ENCODE results near the gene TMA7B.

TMA7B gene

DNA sequence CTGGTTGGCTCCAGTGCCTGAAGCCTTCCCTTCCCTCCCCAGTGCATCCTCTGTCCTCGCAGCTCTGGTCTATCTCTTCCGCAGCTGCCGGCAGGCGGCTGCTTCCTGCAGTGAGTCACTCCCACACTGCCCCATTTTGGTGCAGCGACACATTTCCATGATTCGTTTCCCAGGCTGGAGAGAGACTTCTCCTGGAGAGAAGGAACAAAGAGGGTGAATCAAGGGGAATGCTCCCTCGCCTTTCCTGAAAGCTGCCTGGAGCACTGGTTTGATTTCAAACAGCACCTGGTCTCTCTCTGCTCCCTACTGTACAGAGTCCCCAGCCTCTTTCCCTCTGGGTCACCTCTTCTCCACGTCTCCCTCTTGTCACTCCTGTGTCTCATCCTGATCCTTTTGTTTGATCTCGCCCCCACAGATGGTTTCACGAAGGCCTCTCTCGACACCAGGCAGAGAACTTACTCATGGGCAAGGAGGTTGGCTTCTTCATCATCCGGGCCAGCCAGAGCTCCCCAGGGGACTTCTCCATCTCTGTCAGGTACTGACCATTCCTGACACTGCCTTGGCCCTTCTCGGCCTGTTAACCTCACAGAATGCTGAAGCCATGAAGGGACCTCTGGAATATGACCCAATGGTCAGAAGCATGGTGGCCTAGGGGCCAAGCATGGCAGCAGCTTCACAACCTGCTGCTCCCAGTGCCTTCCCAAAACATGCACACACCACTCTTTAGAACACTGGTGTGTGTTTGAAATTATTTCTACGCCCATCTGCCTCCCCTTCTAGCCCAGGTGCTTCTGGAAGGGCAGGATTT is at the start of gene TMA7B:
Gene TMA7B (plus strand): TSS at position 758 of the 808 bp plus-strand sequence. CDS start 3,978 bp downstream, outside the sequence.
- no peak for DNase-seq

DNA sequence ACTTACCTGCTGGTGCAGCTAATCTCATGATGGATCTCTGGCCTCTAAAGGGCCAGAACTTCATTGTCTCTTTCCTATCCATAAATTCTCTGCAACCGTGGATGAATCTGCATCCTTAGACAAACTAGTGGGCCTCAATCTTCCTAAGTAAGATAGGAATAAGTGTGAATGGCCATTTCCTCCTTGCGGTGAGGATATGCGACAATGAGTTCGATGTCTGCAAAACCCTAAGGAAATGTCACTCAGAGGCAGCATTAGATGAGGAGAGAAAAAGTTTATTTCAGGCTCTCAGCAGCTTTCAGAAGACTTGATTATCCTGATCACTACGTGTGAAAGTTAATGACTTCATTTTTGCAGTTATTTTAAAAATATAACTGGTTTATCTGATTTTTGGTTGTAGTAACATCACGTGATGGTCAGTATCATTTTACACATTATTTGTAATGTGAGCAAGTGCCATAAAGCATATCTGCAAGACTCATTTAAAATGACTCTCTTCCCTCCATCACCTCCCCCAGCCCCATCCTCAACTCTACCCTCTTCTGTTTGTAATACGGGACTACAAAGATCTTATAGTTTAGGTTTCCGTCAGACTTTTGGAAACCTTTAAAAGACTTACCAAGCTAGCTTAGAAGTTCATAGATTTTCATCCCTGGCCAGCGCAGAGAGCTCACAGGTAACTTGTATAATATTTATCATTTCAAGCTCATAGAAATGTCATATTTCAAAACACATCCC is 49.2 kb upstream of the TMA7B start:
- DNase-seq: no peak

DNA sequence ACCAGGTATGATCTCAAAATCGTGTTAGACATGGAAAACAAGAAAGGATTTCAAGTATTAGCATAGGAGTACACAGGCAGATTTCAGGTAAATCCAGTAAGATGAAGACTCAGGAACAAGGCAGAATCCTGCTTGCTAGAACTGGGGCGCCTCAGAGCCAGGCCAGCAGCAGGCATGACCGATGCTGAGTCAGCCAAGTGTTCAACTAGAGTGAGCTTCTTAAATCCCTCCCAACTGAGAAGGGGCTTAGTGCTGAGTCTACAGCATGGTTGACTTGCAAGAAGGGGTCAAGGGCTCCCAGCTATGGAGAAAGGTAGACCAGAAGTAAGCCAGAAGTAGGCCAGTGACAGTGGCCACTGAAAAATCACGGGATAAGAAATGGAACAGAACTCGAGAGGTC is 46.9 kb upstream of the TMA7B start:
- no peak for DNase-seq

DNA sequence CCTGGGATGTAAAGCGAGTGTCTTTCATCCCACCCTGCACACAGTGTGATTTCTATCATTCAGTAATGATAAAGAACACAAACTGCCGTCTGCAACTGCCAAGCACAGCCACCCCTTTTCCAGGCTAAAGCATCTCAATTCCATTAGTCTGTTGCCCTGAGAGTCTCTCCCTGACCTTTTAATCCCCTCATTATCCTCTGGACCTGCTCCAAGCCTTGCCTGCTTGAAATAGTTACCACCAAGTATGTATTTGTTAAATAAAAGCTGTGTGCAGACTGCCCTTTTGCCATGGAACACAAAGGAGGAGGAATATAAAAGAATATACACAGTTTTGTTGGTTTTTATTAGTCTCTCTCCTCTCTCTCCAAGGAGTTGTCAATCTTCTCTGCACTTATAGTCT is 46.3 kb upstream of the TMA7B start:
- DNase-seq: no peak

DNA sequence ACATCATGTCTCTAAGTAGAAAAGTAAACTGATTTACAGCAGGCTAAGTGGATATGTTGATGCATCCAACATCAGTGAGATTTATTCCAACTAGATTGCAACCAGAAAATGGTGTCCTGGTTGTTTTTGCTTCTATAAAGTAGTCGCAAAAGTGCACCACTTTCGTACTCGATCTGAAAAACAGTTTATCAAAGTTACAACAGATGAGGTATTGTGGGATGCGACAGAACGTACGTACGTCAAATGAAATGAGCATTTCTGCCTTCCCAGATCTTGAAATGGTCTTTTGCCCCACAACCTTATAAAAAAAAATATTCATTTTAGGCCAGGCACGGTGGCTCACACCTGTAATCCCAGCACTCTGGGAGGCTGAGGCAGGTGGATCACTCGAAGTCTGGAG is 45.6 kb upstream of the TMA7B start:
- no peak for DNase-seq

DNA sequence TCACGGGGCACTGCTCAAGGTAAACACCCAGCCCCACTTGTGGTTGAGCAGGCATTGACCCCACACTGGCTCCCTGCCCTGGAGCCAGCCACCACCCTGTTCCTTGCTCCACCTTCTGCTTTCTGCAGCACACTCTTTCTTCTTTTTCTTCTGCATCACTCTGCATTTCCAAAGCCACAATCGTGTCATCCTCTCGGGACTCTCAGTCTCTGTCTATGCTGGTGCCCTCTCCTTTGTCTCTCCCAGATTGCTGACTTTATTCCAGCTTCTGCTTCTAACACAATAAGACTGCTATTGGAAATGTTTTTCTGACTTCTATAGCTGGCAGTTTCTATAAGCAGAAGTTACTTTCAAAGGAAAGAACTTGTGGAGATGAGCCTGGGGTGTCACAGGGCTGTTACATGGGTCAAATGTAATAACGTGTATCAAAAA is 44.9 kb upstream of the TMA7B start:
- no peak for DNase-seq

DNA sequence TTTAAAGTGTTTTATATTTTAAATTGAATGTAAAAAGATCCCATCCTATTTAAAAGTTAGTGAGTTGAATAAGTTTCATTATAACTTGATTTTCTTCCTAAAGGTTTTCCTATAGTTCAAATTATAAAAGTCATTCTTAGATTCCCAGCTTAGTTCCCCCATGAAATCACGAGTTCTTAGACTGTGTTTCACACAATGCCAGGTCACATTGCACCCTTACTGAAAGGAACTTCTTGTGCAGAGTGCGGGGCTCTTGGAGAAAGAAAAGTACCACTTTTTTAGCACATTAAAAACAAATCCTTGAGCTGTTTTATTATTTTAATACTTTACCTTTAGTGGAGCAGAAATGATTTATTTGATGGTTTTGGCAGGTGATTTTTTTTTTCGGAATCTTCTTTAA is 43.7 kb upstream of the TMA7B start:
- DNase-seq: no peak

DNA sequence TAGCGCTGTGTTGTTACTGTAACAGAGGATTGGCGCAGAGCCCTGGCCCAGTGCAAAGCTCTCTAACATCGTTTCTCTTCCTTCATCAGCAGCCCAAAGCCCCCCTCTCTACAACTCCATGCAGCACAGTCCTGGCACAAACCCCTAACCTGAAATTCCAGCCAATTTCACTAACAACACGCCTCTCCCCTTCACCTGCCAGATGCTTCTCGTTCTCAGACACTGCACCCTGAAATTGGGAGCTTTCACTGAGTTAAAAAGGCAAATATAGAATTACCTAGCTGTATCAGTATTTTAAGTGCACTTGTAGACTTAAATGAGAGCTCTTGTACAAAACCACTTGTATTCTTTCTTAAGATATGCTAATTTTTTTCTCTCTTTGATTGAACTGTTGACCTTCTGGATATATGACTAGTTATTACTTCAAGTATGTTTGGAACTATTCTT is 43.0 kb upstream of the TMA7B start:
- no peak for DNase-seq

DNA sequence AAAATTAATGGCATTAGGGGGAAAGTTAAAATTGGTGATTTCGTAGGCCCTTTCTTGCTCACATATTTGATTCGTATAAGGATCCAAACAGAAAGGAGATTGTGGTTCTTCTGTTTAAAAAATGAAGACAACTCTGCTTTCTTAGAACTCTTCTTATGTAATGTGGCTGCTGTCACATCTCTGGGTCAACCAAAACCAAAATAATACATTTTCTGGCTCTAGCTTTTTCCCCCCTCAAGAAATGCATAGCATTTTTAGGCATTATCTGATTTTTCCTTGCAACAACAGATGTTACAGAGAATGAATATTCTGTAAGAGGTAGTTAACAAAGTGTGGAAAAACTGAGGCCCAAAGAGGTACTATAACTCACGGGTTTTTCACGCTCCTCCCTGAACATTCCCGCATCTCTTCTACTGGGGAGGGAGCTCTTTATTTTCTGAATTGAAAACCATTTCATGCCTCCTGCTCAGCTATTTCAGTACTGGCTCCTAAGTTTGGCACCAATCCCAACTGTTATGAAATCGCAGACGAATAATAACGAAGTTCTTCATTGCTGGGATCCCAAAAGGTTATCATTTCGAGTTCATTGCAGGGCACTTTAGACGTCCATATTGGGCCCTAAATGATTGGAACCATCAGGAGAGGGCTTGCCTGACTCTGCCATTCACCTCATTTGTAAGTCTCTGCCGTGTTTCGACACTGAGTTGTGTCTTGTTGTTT is 42.3 kb upstream of the TMA7B start:
- no peak for DNase-seq

DNA sequence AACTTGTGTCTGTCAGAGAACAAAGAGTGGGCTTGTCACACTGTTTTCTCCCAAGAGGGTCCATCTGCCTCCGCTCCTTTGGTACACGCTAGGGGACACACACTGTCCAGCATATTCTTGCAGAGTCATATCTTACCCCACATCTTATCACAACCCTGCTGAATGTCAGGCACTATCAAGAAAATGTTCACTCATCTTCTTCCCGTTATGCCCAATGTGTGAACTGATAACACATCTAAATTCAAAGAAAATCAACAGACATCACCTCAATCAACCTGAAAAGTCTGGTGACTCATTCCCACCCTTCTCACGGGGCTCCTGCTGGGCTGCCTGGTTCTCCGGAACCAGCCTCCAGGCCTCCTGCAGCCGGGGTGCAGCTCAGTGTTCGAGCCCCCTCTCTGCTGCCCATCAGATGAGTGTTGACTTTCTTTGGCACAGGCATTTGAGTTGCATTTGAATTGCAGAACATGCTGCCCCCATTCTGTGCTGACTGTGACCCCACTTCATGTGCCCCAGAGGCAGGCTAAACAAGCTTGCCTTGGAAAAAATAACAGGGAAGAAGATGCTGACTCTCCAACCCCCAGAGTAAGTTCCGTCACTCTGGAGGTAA is 40.0 kb upstream of the TMA7B start:
- DNase-seq: no peak

DNA sequence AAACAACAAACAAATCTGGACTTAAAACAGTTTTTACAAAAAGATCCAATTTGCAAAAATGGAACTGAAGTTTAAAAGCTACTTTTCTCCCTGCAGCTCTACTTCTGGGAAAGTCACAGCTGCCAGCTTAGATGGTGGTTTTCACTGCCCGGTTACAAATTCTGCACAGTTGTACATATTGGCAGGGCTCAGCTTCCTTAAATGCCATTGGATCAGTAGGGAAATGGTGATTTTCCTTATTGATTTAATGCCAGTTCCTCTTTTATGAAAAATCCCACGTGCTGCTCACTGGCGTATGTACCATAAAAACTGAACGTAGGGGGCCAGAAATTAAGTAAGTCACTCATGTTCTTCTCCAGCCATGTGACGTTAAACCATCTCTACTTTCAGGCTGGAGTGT is 36.5 kb upstream of the TMA7B start:
- no peak for DNase-seq

DNA sequence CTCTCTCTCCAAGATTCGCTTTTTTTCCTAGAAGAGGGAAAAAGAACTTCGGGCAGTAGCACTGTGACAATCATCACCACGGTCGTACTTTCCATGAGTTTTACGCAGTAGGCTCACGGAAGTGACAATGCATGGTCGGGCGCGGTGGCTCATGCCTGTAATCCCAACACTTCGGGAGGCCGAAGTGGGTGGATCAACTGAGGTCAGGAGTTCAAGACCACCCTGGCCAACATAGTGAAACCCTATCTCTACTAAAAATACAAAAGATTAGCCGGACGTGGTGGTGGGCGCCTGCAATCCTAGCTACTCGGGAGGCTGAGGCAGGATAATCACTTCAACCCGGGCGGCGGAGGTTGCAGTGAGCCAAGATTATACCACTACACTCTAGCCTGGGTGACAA is 35.9 kb upstream of the TMA7B start:
- no peak for DNase-seq

DNA sequence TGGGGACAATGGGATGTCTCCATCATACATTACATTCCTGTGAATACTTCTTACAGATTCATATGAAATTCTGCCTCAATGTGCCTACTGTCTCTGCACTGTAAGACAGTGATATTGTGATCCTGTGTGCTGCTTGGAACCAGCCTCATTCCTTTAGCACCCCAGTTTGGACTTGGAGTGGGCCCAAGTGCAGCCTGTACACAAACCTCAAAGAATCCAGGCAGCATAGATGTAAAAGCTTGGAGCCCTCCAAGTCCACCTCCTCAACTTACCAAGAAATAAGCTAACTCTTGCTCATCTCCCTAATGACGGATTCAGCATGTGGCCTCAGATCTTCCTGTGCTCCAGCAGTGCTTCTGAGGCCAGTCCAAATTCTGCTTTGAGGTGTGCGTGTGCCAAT is 34.9 kb upstream of the TMA7B start:
- no peak for DNase-seq

DNA sequence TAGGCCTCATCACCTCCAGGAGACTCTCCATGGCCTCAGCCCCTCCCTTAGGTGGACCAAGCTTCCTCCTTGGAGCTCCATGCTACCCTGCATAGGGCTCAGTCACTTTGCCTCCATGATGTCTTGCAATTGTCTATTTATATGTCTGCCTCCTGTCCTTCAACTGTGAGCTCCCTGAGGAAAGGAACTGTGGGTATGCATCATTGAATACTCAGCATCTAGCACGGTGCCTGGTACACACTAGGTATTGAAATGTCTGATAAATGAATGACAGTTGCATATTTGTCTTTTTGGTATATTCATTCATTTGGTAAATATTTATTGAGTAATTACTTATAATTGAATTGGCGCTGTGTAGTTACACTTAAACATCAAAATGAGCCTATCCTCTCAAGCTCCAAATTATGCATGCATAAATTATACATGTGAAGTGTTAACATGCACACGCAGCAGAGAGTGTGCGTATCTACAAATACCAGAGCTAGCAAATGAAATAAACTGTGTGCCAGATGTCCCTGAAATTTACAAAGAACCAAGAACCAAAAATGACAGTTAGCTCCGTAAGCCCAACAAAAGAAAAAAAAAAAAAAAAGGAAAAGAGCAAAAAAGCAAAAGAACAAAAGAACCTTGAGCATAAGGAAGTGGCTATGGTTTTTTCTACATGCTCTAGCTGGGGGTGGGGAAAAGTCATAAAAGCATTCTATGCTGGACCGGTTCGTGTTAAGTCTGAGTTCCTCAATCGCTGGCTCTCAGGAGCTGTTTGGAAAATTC is 34.1 kb upstream of the TMA7B start:
- no peak for DNase-seq

DNA sequence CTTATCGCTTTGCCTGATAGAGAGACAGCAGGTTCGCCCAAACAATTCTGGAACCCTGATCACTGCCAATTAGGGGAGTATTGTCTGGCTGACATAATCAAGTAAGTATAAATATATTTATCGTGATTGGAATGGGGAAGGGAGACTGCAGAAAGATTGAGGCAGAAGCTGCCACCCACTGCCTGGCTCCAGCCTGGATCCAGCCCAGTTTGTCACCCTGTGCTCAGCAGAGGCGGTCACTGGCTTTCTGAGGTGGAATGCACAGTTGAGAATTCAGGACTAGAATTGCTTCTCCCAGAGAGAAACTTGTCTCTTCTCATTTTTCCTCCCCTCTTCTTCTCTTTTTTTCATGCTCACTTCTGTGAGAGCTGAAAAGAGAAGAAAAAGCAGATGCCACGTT is 33.4 kb upstream of the TMA7B start:
- DNase-seq: no peak

DNA sequence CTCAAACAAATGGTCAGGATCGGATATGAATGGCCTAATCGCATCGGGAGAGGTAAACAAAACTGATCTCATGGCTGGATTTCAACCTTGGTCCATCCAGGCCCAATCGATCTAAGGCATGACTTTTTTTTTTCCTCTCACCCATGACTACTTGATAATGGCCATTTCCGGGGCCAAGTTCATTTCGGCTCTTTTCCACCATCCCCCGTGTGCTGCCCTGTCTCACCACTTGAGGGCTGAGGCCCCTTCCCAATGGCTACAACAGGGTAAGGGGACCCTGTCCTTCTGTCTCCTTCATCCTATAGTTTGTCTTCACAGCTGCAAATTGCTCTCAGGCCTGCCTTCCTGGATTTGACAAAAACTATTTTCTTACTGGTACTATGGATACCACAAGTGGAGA is 32.7 kb upstream of the TMA7B start:
- DNase-seq: no peak

DNA sequence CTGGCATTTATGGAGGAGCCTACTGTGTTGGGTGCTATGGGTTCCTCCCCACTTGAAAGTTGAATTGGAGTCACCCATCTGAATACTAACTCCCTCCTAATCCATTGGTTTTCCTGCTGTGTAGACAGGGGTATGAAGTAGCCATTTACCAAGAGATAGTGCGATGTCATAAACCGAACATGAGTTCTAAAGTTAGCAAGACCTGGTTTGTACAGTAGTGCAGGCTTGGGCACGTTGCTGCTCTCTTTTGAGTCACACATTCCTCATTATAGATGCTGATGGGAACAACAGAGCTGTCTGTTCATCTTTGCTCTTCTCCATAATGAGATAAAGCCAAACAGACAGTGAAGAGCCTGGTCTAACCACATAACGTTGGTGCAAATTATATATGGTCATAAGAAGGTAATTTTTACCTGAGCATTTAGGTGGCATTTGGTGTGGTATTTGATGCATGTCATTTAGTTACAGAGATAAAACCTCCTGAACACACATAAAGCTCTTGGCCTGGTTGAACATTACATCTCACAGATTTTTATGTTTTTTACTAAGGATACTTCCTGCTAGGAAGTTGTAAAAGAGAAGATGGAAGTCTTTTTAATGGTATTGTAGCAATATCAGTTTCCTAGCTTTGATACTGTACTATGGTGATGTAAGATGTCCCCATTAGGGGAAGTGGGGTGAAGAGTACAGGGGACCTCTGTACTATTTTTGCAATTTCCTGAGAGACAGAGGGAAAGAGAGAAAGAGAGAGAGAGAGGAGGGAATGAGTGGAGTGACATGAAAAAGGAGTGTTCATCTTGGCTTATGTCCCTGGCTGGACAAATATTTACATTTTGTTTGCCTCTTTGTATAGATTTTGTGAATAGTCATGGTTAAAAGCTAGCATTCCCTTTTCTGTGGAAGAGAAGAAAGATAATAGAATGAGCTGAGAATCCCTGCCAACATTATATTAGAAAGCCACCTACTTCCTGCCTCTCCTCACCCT is 31.4 kb upstream of the TMA7B start:
- DNase-seq: no peak

DNA sequence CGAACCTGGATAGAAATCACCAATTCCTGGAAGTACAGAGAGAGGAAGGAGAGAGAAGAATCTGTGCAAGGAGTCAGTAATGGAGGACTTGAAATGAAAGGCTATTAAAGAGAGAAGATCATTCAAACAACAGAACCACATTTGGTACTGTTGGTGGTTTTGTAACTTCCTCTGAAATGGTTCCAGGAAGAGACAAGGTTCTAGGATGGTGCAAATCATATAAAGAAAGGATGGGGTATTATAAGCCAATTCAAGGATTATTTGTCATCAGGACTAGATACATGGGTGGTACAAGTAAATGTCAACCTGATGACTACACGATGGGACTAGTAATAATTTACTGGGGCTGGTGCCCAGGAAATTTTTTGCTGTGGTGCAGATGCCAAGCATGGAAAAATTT is 28.9 kb upstream of the TMA7B start:
- DNase-seq: no peak

DNA sequence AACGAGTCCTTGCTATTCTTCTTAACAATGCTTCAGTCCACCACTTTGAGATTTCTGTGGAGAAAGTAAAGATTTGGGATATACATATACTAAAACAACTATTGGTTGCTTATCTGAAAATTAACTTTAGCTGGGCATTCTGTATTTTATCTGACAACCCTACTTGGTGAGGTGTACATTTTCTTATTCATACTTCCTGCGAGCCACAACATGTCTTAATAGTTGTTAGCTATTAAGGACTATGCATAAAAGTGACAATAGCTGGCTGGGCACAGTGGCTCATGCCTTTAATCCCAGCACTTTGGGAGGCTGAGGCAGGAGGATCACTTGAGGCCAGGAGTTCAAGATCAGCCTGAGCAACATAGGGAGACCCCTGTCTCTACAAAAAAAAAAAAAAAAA is 28.0 kb upstream of the TMA7B start:
- no peak for DNase-seq

DNA sequence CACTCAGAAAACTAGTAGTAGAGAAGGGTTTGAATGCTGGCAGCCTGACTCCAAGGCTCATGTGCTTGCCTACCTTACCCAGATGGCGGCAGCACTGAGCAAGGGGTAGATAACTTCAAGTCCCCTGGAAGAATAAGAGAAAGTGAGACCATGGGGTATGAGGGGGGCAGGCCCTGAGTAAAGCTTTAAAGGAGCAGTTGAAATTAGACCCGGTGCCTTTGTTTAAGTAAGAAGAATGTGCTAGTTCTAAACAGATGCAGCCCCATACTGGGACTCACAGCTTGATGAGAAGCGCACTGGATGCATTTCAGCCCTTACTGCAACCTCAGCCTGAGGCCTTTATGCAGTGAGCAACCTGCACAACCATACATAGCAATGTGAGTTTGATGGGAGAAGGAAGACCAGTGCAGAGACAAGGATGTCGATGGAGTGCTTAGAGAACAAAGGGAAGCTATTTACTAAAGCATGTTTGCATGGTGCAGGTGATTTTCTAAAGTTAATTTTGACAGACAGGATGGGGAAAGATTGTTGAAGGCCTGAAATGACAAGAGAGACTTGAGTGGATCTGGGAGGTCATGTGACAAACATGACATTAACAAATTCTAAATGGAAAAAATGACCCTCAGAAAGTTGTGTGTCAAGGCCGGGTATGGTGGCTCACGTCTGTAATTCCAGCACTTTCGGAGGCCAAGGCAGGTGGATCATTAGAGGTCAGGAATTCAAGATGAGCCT is 27.1 kb upstream of the TMA7B start:
- DNase-seq: no peak

DNA sequence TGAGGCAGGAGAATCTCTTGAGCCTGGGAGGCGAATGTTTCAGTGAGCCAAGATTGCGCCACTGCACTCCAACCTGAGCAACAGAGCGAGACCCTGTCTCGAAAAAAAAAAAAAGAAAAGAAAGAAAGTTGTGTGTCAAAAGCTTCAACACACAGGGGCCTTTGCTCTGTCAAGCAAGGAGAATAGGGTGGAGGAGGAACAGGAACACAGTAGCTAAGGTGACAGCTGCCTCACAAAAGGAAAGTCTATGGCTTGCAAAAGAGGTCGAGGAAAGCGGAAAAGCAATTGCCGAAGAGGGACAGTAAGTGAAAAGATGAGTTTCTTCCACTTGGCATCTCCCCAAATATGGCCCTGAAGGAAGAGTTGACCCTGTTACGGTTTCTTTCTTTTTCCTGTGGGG is 26.5 kb upstream of the TMA7B start:
- no peak for DNase-seq

Data from amniotic stem cell (primary cell).